A673 (cell line): ENCODE measurements around the gene MAP4K4. TPM values are rescaled to one million over a fixed set of nuclear protein-coding genes. Genes with fewer than 3 reads are reported as not detected.

ENCODE experiments used
- BruUV-seq: library from RNA; stranded (reverse); fragments of 400-500 nt; replicated peaks from 2 replicates; lab custom pipeline; 2021; lab: Mats Ljungman, UMichigan
- CTCF ChIA-PET: fragments of 300-600 bp; sonication (Branson Sonifier 250); formaldehyde crosslinking; loops from one replicate; lab custom pipeline; 2022; ENCODE audit warnings: antibody characterized with exemption; lab: Charles Lee
- POLR2A ChIA-PET: fragments of 300-600 bp; sonication (Branson Sonifier 250); formaldehyde crosslinking; loops from one replicate; lab custom pipeline; 2022; ENCODE audit warnings: antibody characterized with exemption; ENCODE audit not compliant: low non-redundant PET; lab: Charles Lee
- DNase-seq: peaks from one replicate; pipeline ENCODE4 v3.0.0-alpha.2; 2015; ENCODE audit warnings: low spot score
- H3K27ac ChIP-seq: fragments of 200-600 bp; sonication (generic); 2 replicates; pipeline ENCODE4 v1.5.1; 2016; ENCODE audit warnings: mixed run types, low read depth, mild to moderate bottlenecking, mixed read lengths, antibody characterized with exemption, low read length; ENCODE audit not compliant: poor library complexity, severe bottlenecking
- H3K27me3 ChIP-seq: fragments of 200-600 bp; sonication (generic); replicated peaks from 2 replicates; pipeline ENCODE4 v1.6.1; 2017; ENCODE audit warnings: mixed run types, low read depth, mild to moderate bottlenecking, mixed read lengths, antibody characterized with exemption, low read length; ENCODE audit not compliant: insufficient read depth, poor library complexity
- H3K36me3 ChIP-seq: fragments of 200-600 bp; sonication (generic); 2 replicates; pipeline ENCODE4 v1.6.1; 2016; ENCODE audit warnings: mixed run types, mild to moderate bottlenecking, mixed read lengths, antibody characterized with exemption, low read length; ENCODE audit not compliant: insufficient read depth, poor library complexity, severe bottlenecking
- H3K4me1 ChIP-seq: fragments of 200-600 bp; sonication (generic); 2 replicates; pipeline ENCODE4 v1.6.1; 2017; ENCODE audit warnings: mixed run types, mild to moderate bottlenecking, mixed read lengths, antibody characterized with exemption, low read length; ENCODE audit not compliant: insufficient read depth, poor library complexity, severe bottlenecking
- H3K4me3 ChIP-seq: fragments of 200-600 bp; sonication (generic); 2 replicates; pipeline ENCODE4 v1.5.1; 2016; ENCODE audit warnings: low read depth, mixed run types, mild to moderate bottlenecking, mixed read lengths, low read length; ENCODE audit not compliant: poor library complexity, severe bottlenecking
- H3K9me3 ChIP-seq: fragments of 200-600 bp; sonication (generic); 2 replicates; pipeline ENCODE4 v1.6.1; 2016; ENCODE audit warnings: mixed run types, low read depth, mild to moderate bottlenecking, mixed read lengths, antibody characterized with exemption, low read length; ENCODE audit not compliant: poor library complexity, severe bottlenecking
- CTCF ChIP-seq: fragments of 300-800, 200-600 bp; sonication (generic); conservative IDR thresholded peaks from 2 replicates; pipeline ENCODE4 v1.5.1; 2017; ENCODE audit warnings: low read depth, mild to moderate bottlenecking, antibody characterized with exemption, low read length, moderate library complexity, mixed read lengths
- EZH2 ChIP-seq: fragments of 200-600 bp; sonication (generic); IDR thresholded peaks from 2 replicates; pipeline ENCODE4 v1.6.1; 2017; ENCODE audit warnings: borderline replicate concordance, low read depth, mild to moderate bottlenecking, mixed read lengths, antibody characterized with exemption, low read length; ENCODE audit not compliant: poor library complexity, severe bottlenecking
- intact Hi-C: fragments of 100-400 bp; cut with micrococcal nuclease; formaldehyde crosslinking; loops from one replicate; pipeline ENCODE4 v1.10.0; 2022; ENCODE audit not compliant: unreplicated experiment
- total RNA-seq: library from RNA; stranded (reverse); gene quantifications from 2 replicates; pipeline ENCODE4 v1.2.3, GENCODE V29; 2021

MAP4K4 gene
- total RNA-seq, 1 experiment from 2014 or later = 157 TPM

GRCh38 chr2:101667823-101668222, 29.7 kb upstream of the MAP4K4 start:
- POLR2A ChIA-PET = no interaction called here
- no peak for DNase-seq
- Histone ChIP-seq H3K27me3 (no peaks in the 10 kb centered on the region), H3K36me3 (no peaks in the 10 kb centered on the region), H3K27ac (no peak overlapping the region), H3K4me1 (no peaks in the 10 kb centered on the region), H3K4me3 (no peak overlapping the region), H3K9me3 (peaks cover 13% of the 10 kb centered on the region)
- intact Hi-C loops = no loop called here
- TF ChIP-seq EZH2 (no peak), CTCF (no peak)
- no TSS peak for BruUV-seq
- CTCF ChIA-PET = no interaction called here

GRCh38 chr2:101672047-101672446, 25.5 kb upstream of the MAP4K4 start:
- BruUV-seq = no TSS peak
- CTCF ChIA-PET = no interaction called here
- TF ChIP-seq EZH2 (no peak), CTCF (no peak)

GRCh38 chr2:101673920-101674319, 23.6 kb upstream of the MAP4K4 start:
- intact Hi-C loops = no loop called here
- POLR2A ChIA-PET = no interaction called here
- H3K27me3 ChIP-seq = no peaks in the 10 kb centered on the region

More at GRCh38 chr2:101672047-101672446, 25.5 kb upstream of the MAP4K4 start:
- H3K4me1 ChIP-seq = no peaks in the 10 kb centered on the region
- POLR2A ChIA-PET = no interaction called here
- H3K36me3 ChIP-seq = no peaks in the 10 kb centered on the region
- H3K9me3 ChIP-seq = peaks cover 14% of the 10 kb centered on the region
- H3K27ac ChIP-seq = no peak overlapping the region
- DNase-seq = no peak
- intact Hi-C loops = no loop called here
- H3K4me3 ChIP-seq = no peak overlapping the region
- H3K27me3 ChIP-seq = no peaks in the 10 kb centered on the region

More at GRCh38 chr2:101673920-101674319, 23.6 kb upstream of the MAP4K4 start:
- CTCF ChIA-PET = no interaction called here
- no peak overlapping the region for H3K4me3 ChIP-seq
- DNase-seq = no peak
- H3K4me1 ChIP-seq = no peaks in the 10 kb centered on the region
- H3K27ac ChIP-seq = no peak overlapping the region
- no peaks in the 10 kb centered on the region for H3K36me3 ChIP-seq
- BruUV-seq = no TSS peak
- peaks cover 14% of the 10 kb centered on the region for H3K9me3 ChIP-seq
- TF ChIP-seq CTCF (no peak), EZH2 (no peak)
